Right lobe of liver (tissue), 4 donors: ENCODE measurements around the gene FBXO9.

Source experiments
- CTCF ChIP-seq, 4 donors: fragments of 200-600 bp in 3 of 4; fragments of 450-650 bp in 1 of 4; IDR thresholded peaks; one replicate each; pipeline versions ENCODE4 v1.5.1 to v1.8.0; 2016 to 2022; ENCODE audit warnings: antibody characterized with exemption in 4 of 4, mild to moderate bottlenecking in 2 of 4
- POLR2A ChIP-seq: fragments of 450-650 bp; IDR thresholded peaks from one replicate; pipeline ENCODE4 v1.6.1; 2017; ENCODE audit warnings: antibody characterized with exemption, mild to moderate bottlenecking
- donor health status: DM: no; HTN: no; CAD: no.
- donor health status: DM: no; HTN: no; CAD: no.
- donor health status: DM: no; HTN: yes; CAD: no.

GRCh38 chr6:53029761-53030160 is 35.4 kb upstream of the FBXO9 start:
- TF ChIP-seq CTCF (IDR thresholded peaks at IDR 0.05) (no peak), POLR2A (no peak)
